ENCODE measurements around the gene PRKN. TPM values are rescaled to one million over a fixed set of nuclear protein-coding genes. Genes with fewer than 3 reads are reported as not detected.

Gene PRKN
- total RNA-seq, 4 donors from 2014 or later, result 6.3 to 11.9 (median 9.5) TPM

- DNase-seq (ENCODE audit: low spot score in 2 of 2), result no peak
- H3K4me3 ChIP-seq (ENCODE audit: low read depth, poor library complexity, severe bottlenecking), result no peak overlapping the region
- intact Hi-C loops (cut with DNase I; ENCODE audit: low total_unique reads), result no loop called here
- WGBS, 2 donors, result 92% methylated on average over 13 of the region's 13 CpGs
- no peak for TF ChIP-seq CTCF (IDR thresholded peaks at IDR 0.05)
- no peak for TF ChIP-seq POLR2A (IDR thresholded peaks at IDR 0.05)
Observed at GRCh38 chr6:162603231-162604015, 124.1 kb downstream of the PRKN start.

- WGBS, 2 donors, result 75 to 89% methylated on average over 6 of the region's 6 CpGs
- intact Hi-C loops (cut with DNase I; ENCODE audit: low total_unique reads), result no loop called here
- no peak overlapping the region for H3K4me3 ChIP-seq (ENCODE audit: low read depth, poor library complexity, severe bottlenecking)
- no peak for TF ChIP-seq POLR2A (IDR thresholded peaks at IDR 0.05)
- TF ChIP-seq CTCF (IDR thresholded peaks at IDR 0.05), result no peak
- no peak for DNase-seq (ENCODE audit: low spot score in 2 of 2)
Observed at GRCh38 chr6:162602759-162603158, 124.8 kb downstream of the PRKN start.

GRCh38 chr6:162596676-162597075 lies 130.9 kb downstream of the PRKN start:
- intact Hi-C loops (cut with DNase I; ENCODE audit: low total_unique reads), result no loop called here
- no peak for TF ChIP-seq CTCF (IDR thresholded peaks at IDR 0.05)
- no peak for TF ChIP-seq POLR2A (IDR thresholded peaks at IDR 0.05)
- no peak overlapping the region for H3K4me3 ChIP-seq (ENCODE audit: low read depth, poor library complexity, severe bottlenecking)
- DNase-seq (ENCODE audit: low spot score in 2 of 2), result no peak
- WGBS, 2 donors, result 91 to 93% methylated on average over 5 of the region's 5 CpGs

GRCh38 chr6:162591517-162591916 lies 136.0 kb downstream of the PRKN start:
- no peak overlapping the region for H3K4me3 ChIP-seq (ENCODE audit: low read depth, poor library complexity, severe bottlenecking)
- DNase-seq (ENCODE audit: low spot score in 2 of 2), result no peak
- intact Hi-C loops (cut with DNase I; ENCODE audit: low total_unique reads), result no loop called here
- TF ChIP-seq POLR2A (IDR thresholded peaks at IDR 0.05), result no peak
- TF ChIP-seq CTCF (IDR thresholded peaks at IDR 0.05), result no peak

- WGBS, 2 donors, result 74 to 77% methylated on average over 3 of the region's 3 CpGs
- no peak for DNase-seq (ENCODE audit: low spot score in 2 of 2)
- no peak for TF ChIP-seq POLR2A (IDR thresholded peaks at IDR 0.05)
- TF ChIP-seq CTCF (IDR thresholded peaks at IDR 0.05), result no peak
- no peak overlapping the region for H3K4me3 ChIP-seq (ENCODE audit: low read depth, poor library complexity, severe bottlenecking)
- intact Hi-C loops (cut with DNase I; ENCODE audit: low total_unique reads), result no loop called here
Observed at GRCh38 chr6:162581988-162582780, 145.4 kb downstream of the PRKN start.
